HepG2 (cell line): ENCODE data around the gene ADAP2. TPM values are rescaled to one million over a fixed set of nuclear protein-coding genes. Genes with fewer than 3 reads are reported as not detected.

Source experiments
- CREM ChIP-seq, 2 experiments: sonication (generic) in 1 of 2; formaldehyde crosslinking in 1 of 2; IDR thresholded peaks; 2 replicates each; pipeline versions ENCODE4 v1.4.0 to v1.6.1; 2016 to 2020; ENCODE audit warnings: antibody characterized with exemption in 1 of 2, mild to moderate bottlenecking in 1 of 2, missing genetic modification reagents in 1 of 2
- ETV6 ChIP-seq: sonication (generic); formaldehyde crosslinking; conservative IDR thresholded peaks from 2 replicates; pipeline ENCODE4 v1.4.0; 2020; ENCODE audit warnings: missing genetic modification reagents
- HMG20A ChIP-seq: IDR thresholded peaks from 2 replicates; pipeline ENCODE4 v1.6.1; 2016; ENCODE audit warnings: borderline replicate concordance
- MXI1 ChIP-seq: IDR thresholded peaks from 3 replicates; pipeline ENCODE4 v1.6.1; 2012; ENCODE audit warnings: low read depth, low read length, inconsistent platforms, borderline replicate concordance
- NR3C1 ChIP-seq: sonication (generic); formaldehyde crosslinking; IDR thresholded peaks from 2 replicates; pipeline ENCODE4 v1.4.0; 2020; ENCODE audit warnings: missing genetic modification reagents
- POLR2G ChIP-seq: fragments of 200-400 bp; formaldehyde crosslinking; IDR thresholded peaks from 2 replicates; pipeline ENCODE4 v1.6.1; 2018; ENCODE audit warnings: mild to moderate bottlenecking, low read depth, low read length, moderate library complexity
- PRDM4 ChIP-seq: sonication (generic); formaldehyde crosslinking; IDR thresholded peaks from 2 replicates; pipeline ENCODE4 v1.9.0; 2021; ENCODE audit warnings: missing genetic modification reagents, borderline replicate concordance
- SETDB1 ChIP-seq: sonication (generic); formaldehyde crosslinking; IDR thresholded peaks from 2 replicates; pipeline ENCODE4 v1.5.1; 2020; ENCODE audit warnings: missing genetic modification reagents, mild to moderate bottlenecking, borderline replicate concordance
- SIN3A ChIP-seq: IDR thresholded peaks from 2 replicates; pipeline ENCODE4 v1.6.1; 2011; ENCODE audit warnings: low read depth, mild to moderate bottlenecking, control low read depth, low read length, borderline replicate concordance
- TBL1XR1 ChIP-seq: fragments of 150-350 bp; IDR thresholded peaks from 2 replicates; pipeline ENCODE4 v1.6.1; 2014; ENCODE audit warnings: borderline replicate concordance, low read length; ENCODE audit not compliant: partially characterized antibody
- TOPORS ChIP-seq: sonication (generic); formaldehyde crosslinking; IDR thresholded peaks from 2 replicates; pipeline ENCODE4 v1.8.0; 2023; ENCODE audit warnings: mild to moderate bottlenecking, missing genetic modification reagents
- ZBTB20 ChIP-seq: sonication (generic); formaldehyde crosslinking; IDR thresholded peaks from 2 replicates; pipeline ENCODE4 v1.8.1; 2023; ENCODE audit warnings: missing genetic modification reagents, low read depth, mild to moderate bottlenecking, borderline replicate concordance
- ZHX2 ChIP-seq, 2 experiments: sonication (generic) in 1 of 2; formaldehyde crosslinking in 1 of 2; IDR thresholded peaks; 2 replicates each; pipeline versions ENCODE4 v1.6.1 to v1.9.0; 2014 to 2022; ENCODE audit warnings: antibody characterized with exemption in 1 of 2, borderline replicate concordance in 1 of 2, inconsistent platforms in 1 of 2, low read depth in 1 of 2, missing genetic modification reagents in 1 of 2
- ZNF17 ChIP-seq: sonication (generic); formaldehyde crosslinking; IDR thresholded peaks from 2 replicates; pipeline ENCODE4 v1.5.0; 2020; ENCODE audit warnings: mild to moderate bottlenecking, missing genetic modification reagents
- ZNF432 ChIP-seq: sonication (generic); formaldehyde crosslinking; IDR thresholded peaks from 2 replicates; pipeline ENCODE4 v1.5.0; 2020; ENCODE audit warnings: missing genetic modification reagents, mild to moderate bottlenecking, borderline replicate concordance
- ZNF564 ChIP-seq: sonication (generic); formaldehyde crosslinking; IDR thresholded peaks from 2 replicates; pipeline ENCODE4 v1.8.1; 2023; ENCODE audit warnings: mild to moderate bottlenecking, missing genetic modification reagents
- ZSCAN31 ChIP-seq: sonication (generic); formaldehyde crosslinking; IDR thresholded peaks from 2 replicates; pipeline ENCODE4 v1.5.0; 2020; ENCODE audit warnings: low read depth, mild to moderate bottlenecking, missing genetic modification reagents
- polyA plus RNA-seq, 8 experiments: library from polyadenylated mRNA; depleted of rRNA in 3 of 8; stranded (reverse) in 7 of 8; unstranded in 1 of 8; fragments of >200 nt; fragmentation: Illumina TruSeq in 4 of 8; extraction: Trizol in 4 of 8; gene quantifications; 2 replicates each; pipeline versions ENCODE4 v1.2.1 to v1.2.3, GENCODE V29; 2011 to 2016; ENCODE audit warnings: low read depth in 4 of 8, missing spikeins in 1 of 8, mixed read lengths in 1 of 8; ENCODE audit not compliant: insufficient read depth in 1 of 8
- total RNA-seq, 5 experiments: library from RNA; depleted of rRNA; stranded (reverse); fragments of >200 nt; fragmentation: Illumina TruSeq; extraction: Trizol; gene quantifications; 2 replicates each; pipeline ENCODE4 v1.2.3, GENCODE V29; 2016; ENCODE audit warnings: low read depth in 1 of 5
- TF ChIP-seq, protein P1 (sequence below): sonication (generic); formaldehyde crosslinking; conservative IDR thresholded peaks from 2 replicates; pipeline ENCODE4 v1.5.0; 2020; ENCODE audit warnings: missing genetic modification reagents

Gene ADAP2
- total and polyA plus RNA-seq, 2 of the 13 experiments (the other 11 are each of a cell fraction or from before 2014, with no cell fraction given), result 0.51 to 0.70 TPM

DNA sequence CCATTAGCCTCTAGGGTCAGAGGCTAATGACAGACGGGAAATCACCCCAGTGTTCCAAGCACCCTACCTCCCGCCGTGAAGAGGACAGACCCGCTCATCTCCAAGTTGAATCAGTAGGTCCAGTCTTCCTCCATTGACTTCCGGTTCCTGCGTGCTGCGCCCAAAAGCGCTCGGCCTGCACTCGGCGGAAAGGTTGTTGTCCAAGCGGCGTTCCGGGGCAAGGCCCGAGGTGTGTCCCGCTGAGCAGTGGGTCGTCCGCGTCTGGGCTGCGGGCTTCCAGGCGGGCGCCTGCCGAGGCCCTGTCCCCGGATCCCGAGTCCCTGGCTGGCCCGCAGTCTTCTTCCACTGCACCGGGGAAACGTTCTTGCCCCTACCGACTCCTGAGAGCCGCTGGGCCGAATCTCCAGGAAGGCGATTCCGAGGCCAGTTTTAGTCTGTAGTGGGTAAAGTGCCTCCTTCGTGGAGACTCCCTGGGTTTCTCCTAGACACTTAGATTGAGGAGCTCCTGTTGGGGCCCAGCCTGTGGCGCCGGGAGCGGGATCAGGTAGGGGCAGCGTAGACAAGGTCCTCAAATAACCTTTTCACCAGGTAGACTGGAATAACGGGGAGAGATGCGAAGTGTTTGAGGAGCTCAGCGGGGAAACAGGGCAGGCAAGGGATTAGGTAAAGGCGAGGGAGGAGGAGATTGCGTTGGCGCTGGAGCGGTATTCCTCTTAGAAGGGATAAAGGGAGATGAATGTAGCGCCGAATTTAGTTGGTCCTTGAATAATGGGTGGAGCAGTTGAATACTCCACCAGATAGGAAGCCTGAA lies 15.4 kb upstream of the ADAP2 start, which contains the start of gene TEFM (continued):
- TF ChIP-seq, protein P1, sequence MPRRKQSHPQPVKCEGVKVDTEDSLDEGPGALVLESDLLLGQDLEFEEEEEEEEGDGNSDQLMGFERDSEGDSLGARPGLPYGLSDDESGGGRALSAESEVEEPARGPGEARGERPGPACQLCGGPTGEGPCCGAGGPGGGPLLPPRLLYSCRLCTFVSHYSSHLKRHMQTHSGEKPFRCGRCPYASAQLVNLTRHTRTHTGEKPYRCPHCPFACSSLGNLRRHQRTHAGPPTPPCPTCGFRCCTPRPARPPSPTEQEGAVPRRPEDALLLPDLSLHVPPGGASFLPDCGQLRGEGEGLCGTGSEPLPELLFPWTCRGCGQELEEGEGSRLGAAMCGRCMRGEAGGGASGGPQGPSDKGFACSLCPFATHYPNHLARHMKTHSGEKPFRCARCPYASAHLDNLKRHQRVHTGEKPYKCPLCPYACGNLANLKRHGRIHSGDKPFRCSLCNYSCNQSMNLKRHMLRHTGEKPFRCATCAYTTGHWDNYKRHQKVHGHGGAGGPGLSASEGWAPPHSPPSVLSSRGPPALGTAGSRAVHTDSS (CRISPR knock-in tag), result 0 out of 2 replicates have a peak, but pooled peaks have one; percentile 44
- TF ChIP-seq PRDM4 (CRISPR knock-in tag) (no peak), TBL1XR1 (no peak), HMG20A (CRISPR knock-in tag) (peak; percentile 49; the same call in 1 of the 2 replicates), ZNF17 (CRISPR knock-in tag) (no peak), ZNF564 (peak; percentile 89; the same call in 1 of the 2 replicates), ETV6 (CRISPR knock-in tag) (peak; percentile 63; the same call in 1 of the 2 replicates), SIN3A (peak; percentile 81; the same call in 1 of the 2 replicates), NR3C1 (CRISPR knock-in tag) (no peak), CREM (IDR thresholded peaks at IDR 0.05) (peak; percentile 50; the same call in 1 of the 2 replicates), CREM (CRISPR knock-in tag; IDR thresholded peaks at IDR 0.05) (no peak), MXI1 (peak; percentile 76; the same call in 1 of the 3 replicates), ZBTB20 (peak; percentile 90), ZNF432 (CRISPR knock-in tag) (no peak), ZHX2 (IDR thresholded peaks at IDR 0.05; ENCODE audit: low read depth) (peak; percentile 84), ZHX2 (CRISPR knock-in tag; IDR thresholded peaks at IDR 0.05; ENCODE audit: borderline replicate concordance) (peak; percentile 54; the same call in 1 of the 2 replicates), ZSCAN31 (CRISPR knock-in tag) (peak; percentile 98), SETDB1 (CRISPR knock-in tag) (no peak), POLR2G (peak; percentile 97), TOPORS (peak; percentile 77; the same call in 1 of the 2 replicates)
